ENCODE data around the gene B4GALT2.

GRCh38 chr1:43957407-43958040 lies 21.5 kb upstream of the B4GALT2 start:
- no peak for TF ChIP-seq CTCF (IDR thresholded peaks at IDR 0.05 in 2 of 3, conservative IDR thresholded peaks at IDR 0.05 in 1 of 3; ENCODE audit: control insufficient read depth in 2 of 3, extremely low read depth in 1 of 3, insufficient read depth in 1 of 3, low read depth in 3 of 3, low read length in 3 of 3)
- no peak for TF ChIP-seq CEBPZ (IDR thresholded peaks at IDR 0.05; ENCODE audit: low read depth, low read length)
- TF ChIP-seq CHD1 (IDR thresholded peaks at IDR 0.05; ENCODE audit: low read depth, low read length) = no peak

Measured in GM12878 (cell line).